Measurements from ENCODE around the gene PDE8B.

Gene PDE8B

GRCh38 chr5:77449981-77450380 is 239.5 kb downstream of the PDE8B start:
- no peak for DNase-seq

GRCh38 chr5:77452351-77452750 is 241.9 kb downstream of the PDE8B start:
- ATAC-seq (ENCODE audit: insufficient read depth, low read depth) (no peak), DNase-seq (no peak)
- Histone ChIP-seq H3K9ac (ENCODE audit: low read depth, low read length) (no peak overlapping the region), H3K4me3 (ENCODE audit: low read depth in 1 of 2, low read length in 2 of 2) (no peak overlapping the region), H3K79me2 (ENCODE audit: insufficient read depth, low read length) (no peaks in the 10 kb centered on the region), H2AFZ (ENCODE audit: low read depth, low read length) (no peak overlapping the region), H4K20me1 (ENCODE audit: insufficient read depth, low read length) (no peaks in the 10 kb centered on the region), H3K36me3 (ENCODE audit: insufficient read depth, low read length) (peaks cover 26% of the 10 kb centered on the region), H3K4me1 (ENCODE audit: insufficient read depth, low read length) (no peaks in the 10 kb centered on the region), H3K27ac (ENCODE audit: low read length) (no peak overlapping the region), H3K27me3 (ENCODE audit: insufficient read depth, low read length, poor library complexity) (no peaks in the 10 kb centered on the region), H3K9me3 (ENCODE audit: insufficient read depth, low read length, severe bottlenecking) (no peaks in the 10 kb centered on the region), H3K4me2 (ENCODE audit: insufficient read depth, low read length) (no peak overlapping the region)
- TF ChIP-seq EZH2 (IDR thresholded peaks at IDR 0.05; ENCODE audit: borderline replicate concordance, low read depth, low read length, severe bottlenecking), result no peak
- TF ChIP-seq CTCF (IDR thresholded peaks at IDR 0.05; ENCODE audit: borderline replicate concordance, extremely low read depth, low read length, poor library complexity, severe bottlenecking), result no peak

More at GRCh38 chr5:77449981-77450380, 239.5 kb downstream of the PDE8B start:
- TF ChIP-seq CTCF (IDR thresholded peaks at IDR 0.05; ENCODE audit: borderline replicate concordance, extremely low read depth, low read length, poor library complexity, severe bottlenecking), result no peak
- TF ChIP-seq EZH2 (IDR thresholded peaks at IDR 0.05; ENCODE audit: borderline replicate concordance, low read depth, low read length, severe bottlenecking), result no peak
- Histone ChIP-seq H3K9me3 (ENCODE audit: insufficient read depth, low read length, severe bottlenecking) (no peaks in the 10 kb centered on the region), H3K4me2 (ENCODE audit: insufficient read depth, low read length) (no peak overlapping the region), H3K4me3 (ENCODE audit: low read depth in 1 of 2, low read length in 2 of 2) (no peak overlapping the region), H3K36me3 (ENCODE audit: insufficient read depth, low read length) (peaks cover 27% of the 10 kb centered on the region), H3K9ac (ENCODE audit: low read depth, low read length) (no peak overlapping the region), H3K4me1 (ENCODE audit: insufficient read depth, low read length) (no peaks in the 10 kb centered on the region), H3K27ac (ENCODE audit: low read length) (no peak overlapping the region), H3K79me2 (ENCODE audit: insufficient read depth, low read length) (no peaks in the 10 kb centered on the region), H4K20me1 (ENCODE audit: insufficient read depth, low read length) (no peaks in the 10 kb centered on the region), H3K27me3 (ENCODE audit: insufficient read depth, low read length, poor library complexity) (no peaks in the 10 kb centered on the region), H2AFZ (ENCODE audit: low read depth, low read length) (no peak overlapping the region)
- ATAC-seq (ENCODE audit: insufficient read depth, low read depth), result no peak

GRCh38 chr5:77454123-77454522 is 243.6 kb downstream of the PDE8B start:
- no peaks in the 10 kb centered on the region for H3K9me3 ChIP-seq (ENCODE audit: insufficient read depth, low read length, severe bottlenecking)
- no peak overlapping the region for H2AFZ ChIP-seq (ENCODE audit: low read depth, low read length)
- H3K27me3 ChIP-seq (ENCODE audit: insufficient read depth, low read length, poor library complexity), result no peaks in the 10 kb centered on the region
- no peaks in the 10 kb centered on the region for H4K20me1 ChIP-seq (ENCODE audit: insufficient read depth, low read length)
- no peaks in the 10 kb centered on the region for H3K4me1 ChIP-seq (ENCODE audit: insufficient read depth, low read length)
- no peak overlapping the region for H3K4me2 ChIP-seq (ENCODE audit: insufficient read depth, low read length)
- DNase-seq, result no peak
- H3K9ac ChIP-seq (ENCODE audit: low read depth, low read length), result no peak overlapping the region
- H3K79me2 ChIP-seq (ENCODE audit: insufficient read depth, low read length), result no peaks in the 10 kb centered on the region
- peaks cover 10% of the 10 kb centered on the region for H3K36me3 ChIP-seq (ENCODE audit: insufficient read depth, low read length)
- no peak overlapping the region for H3K4me3 ChIP-seq (ENCODE audit: low read depth in 1 of 2, low read length in 2 of 2)
- no peak for ATAC-seq (ENCODE audit: insufficient read depth, low read depth)
- no peak for TF ChIP-seq CTCF (IDR thresholded peaks at IDR 0.05; ENCODE audit: borderline replicate concordance, extremely low read depth, low read length, poor library complexity, severe bottlenecking)
- no peak for TF ChIP-seq EZH2 (IDR thresholded peaks at IDR 0.05; ENCODE audit: borderline replicate concordance, low read depth, low read length, severe bottlenecking)
- no peak overlapping the region for H3K27ac ChIP-seq (ENCODE audit: low read length)

- peaks cover 5% of the 10 kb centered on the region; the same call in 1 of the 2 replicates for H3K36me3 ChIP-seq (ENCODE audit: insufficient read depth, low read length)
- no peaks in the 10 kb centered on the region for H3K27me3 ChIP-seq (ENCODE audit: insufficient read depth, low read length, poor library complexity)
- no peaks in the 10 kb centered on the region for H3K4me1 ChIP-seq (ENCODE audit: insufficient read depth, low read length)
- no peak overlapping the region for H2AFZ ChIP-seq (ENCODE audit: low read depth, low read length)
- H3K9ac ChIP-seq (ENCODE audit: low read depth, low read length), result no peak overlapping the region
- no peak overlapping the region for H3K4me3 ChIP-seq (ENCODE audit: low read depth in 1 of 2, low read length in 2 of 2)
- H4K20me1 ChIP-seq (ENCODE audit: insufficient read depth, low read length), result no peaks in the 10 kb centered on the region
- ATAC-seq (ENCODE audit: insufficient read depth, low read depth) (no peak), DNase-seq (no peak)
- H3K9me3 ChIP-seq (ENCODE audit: insufficient read depth, low read length, severe bottlenecking), result no peaks in the 10 kb centered on the region
- no peaks in the 10 kb centered on the region for H3K79me2 ChIP-seq (ENCODE audit: insufficient read depth, low read length)
- no peak overlapping the region for H3K27ac ChIP-seq (ENCODE audit: low read length)
- no peak for TF ChIP-seq EZH2 (IDR thresholded peaks at IDR 0.05; ENCODE audit: borderline replicate concordance, low read depth, low read length, severe bottlenecking)
- TF ChIP-seq CTCF (IDR thresholded peaks at IDR 0.05; ENCODE audit: borderline replicate concordance, extremely low read depth, low read length, poor library complexity, severe bottlenecking), result no peak
- H3K4me2 ChIP-seq (ENCODE audit: insufficient read depth, low read length), result no peak overlapping the region
Measured at GRCh38 chr5:77461287-77461686, 250.8 kb downstream of the PDE8B start.
